Measurements from ENCODE around the gene TRMT1L. TPM values are rescaled to one million over a fixed set of nuclear protein-coding genes. Genes with fewer than 3 reads are reported as not detected.

TRMT1L gene
- total RNA-seq, 6 donors from 2014 or later, result 7.3 to 42.2 (median 13.6) TPM

DNA sequence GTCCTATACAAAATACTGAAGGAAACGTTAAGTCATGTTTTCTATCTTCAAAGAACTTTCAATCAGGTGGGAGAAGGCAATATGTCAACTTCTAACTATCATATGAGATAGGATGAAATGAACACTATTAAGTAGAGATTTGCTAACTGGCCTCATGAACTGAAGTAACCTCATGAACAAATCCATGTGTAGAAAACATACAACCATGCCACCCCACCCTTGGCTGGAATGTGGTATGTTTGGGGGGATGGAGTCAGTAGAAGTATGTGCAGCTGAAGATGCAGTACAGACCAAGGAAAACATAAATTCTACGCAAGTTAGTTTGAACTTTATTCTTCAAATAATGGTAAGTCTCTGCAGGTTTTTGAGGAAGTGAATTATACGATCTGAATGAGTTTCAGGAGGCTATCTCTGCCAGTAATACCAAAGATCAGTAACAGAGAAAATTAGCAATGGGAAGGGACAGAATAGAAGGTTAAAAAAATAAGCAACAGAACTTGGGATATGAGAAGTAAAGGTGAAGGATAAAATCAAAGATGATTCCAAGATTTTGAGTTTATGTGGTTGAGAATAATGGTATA lies 4.5 kb downstream of the TRMT1L start:
- WGBS, 2 donors, result 65 to 76% methylated on average over 3 of the region's 3 CpGs
- Histone ChIP-seq H3K27ac (no peak overlapping the region), H3K36me3 (peaks cover 0 to 34% (median 10%) of the 10 kb centered on the region in 4 donors), H3K27me3 (no peaks in the 10 kb centered on the region), H3K4me1 (peaks cover 14 to 30% (median 20%) of the 10 kb centered on the region in 4 donors), H3K4me3 (no peak overlapping the region), H3K9me3 (no peaks in the 10 kb centered on the region)
- ATAC-seq (ENCODE audit: low FRiP score in 2 of 2) (no peak), DNase-seq (no peak)
- TF ChIP-seq POLR2AphosphoS5 (IDR thresholded peaks at IDR 0.05) (no peak), POLR2A (IDR thresholded peaks at IDR 0.05) (no peak), EP300 (IDR thresholded peaks at IDR 0.05) (no peak)
- TF ChIP-seq, protein P1, sequence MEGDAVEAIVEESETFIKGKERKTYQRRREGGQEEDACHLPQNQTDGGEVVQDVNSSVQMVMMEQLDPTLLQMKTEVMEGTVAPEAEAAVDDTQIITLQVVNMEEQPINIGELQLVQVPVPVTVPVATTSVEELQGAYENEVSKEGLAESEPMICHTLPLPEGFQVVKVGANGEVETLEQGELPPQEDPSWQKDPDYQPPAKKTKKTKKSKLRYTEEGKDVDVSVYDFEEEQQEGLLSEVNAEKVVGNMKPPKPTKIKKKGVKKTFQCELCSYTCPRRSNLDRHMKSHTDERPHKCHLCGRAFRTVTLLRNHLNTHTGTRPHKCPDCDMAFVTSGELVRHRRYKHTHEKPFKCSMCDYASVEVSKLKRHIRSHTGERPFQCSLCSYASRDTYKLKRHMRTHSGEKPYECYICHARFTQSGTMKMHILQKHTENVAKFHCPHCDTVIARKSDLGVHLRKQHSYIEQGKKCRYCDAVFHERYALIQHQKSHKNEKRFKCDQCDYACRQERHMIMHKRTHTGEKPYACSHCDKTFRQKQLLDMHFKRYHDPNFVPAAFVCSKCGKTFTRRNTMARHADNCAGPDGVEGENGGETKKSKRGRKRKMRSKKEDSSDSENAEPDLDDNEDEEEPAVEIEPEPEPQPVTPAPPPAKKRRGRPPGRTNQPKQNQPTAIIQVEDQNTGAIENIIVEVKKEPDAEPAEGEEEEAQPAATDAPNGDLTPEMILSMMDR (IDR thresholded peaks at IDR 0.05), result no peak

DNA sequence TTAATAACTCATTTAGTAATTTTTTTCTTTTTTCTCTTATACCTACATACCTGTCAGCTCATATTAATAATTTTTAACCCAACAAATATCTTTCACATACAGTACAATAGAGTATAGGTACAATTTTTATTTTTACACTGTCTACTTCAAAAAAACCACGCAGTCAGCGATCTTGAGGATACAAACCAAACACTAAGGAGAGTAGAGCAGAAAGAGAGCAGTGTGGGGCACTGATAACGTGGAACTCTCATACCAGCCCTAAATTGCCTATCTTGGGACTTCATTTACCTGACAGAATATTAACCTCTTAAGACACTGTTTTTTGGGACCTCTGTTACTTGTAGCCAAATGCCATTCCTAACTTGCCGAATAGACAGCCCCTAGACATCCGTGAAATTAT lies 5.5 kb downstream of the TRMT1L start:
- no peak for ATAC-seq (ENCODE audit: low FRiP score in 2 of 2)

DNA sequence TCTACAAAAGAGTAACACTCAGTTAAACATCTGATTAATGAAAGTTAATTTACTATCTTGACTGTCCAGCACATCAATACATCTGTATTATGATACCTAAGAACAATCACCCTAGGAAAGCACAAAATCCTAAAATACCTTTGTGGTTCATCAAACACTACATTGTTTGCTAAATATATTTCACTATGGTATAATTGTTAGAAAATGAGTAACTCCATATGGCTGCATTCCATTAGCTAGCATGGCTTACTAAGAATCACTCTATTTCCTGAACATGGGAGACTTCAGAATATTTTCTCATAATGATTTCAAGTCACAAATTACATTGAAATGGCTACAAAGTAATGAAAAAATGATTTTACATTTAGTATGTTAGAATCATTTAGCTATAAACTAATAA lies 12.5 kb downstream of the TRMT1L start:
- ATAC-seq (ENCODE audit: low FRiP score in 2 of 2), result no peak

More for the DNA sequence above, 5.5 kb downstream of the TRMT1L start:
- 89 to 90% methylated on average over 5 of the region's 5 CpGs for WGBS, 2 donors
- DNase-seq, result no peak
- Histone ChIP-seq H3K4me1 (peaks cover 14 to 30% (median 20%) of the 10 kb centered on the region in 4 donors), H3K4me3 (no peak overlapping the region), H3K36me3 (peaks cover 0 to 45% (median 10%) of the 10 kb centered on the region in 4 donors), H3K27me3 (no peaks in the 10 kb centered on the region), H3K9me3 (no peaks in the 10 kb centered on the region), H3K27ac (no peak overlapping the region)
- no peak for TF ChIP-seq POLR2A (IDR thresholded peaks at IDR 0.05)
- no peak for TF ChIP-seq EP300 (IDR thresholded peaks at IDR 0.05)
- TF ChIP-seq, protein P1 (IDR thresholded peaks at IDR 0.05), result no peak
- no peak for TF ChIP-seq POLR2AphosphoS5 (IDR thresholded peaks at IDR 0.05)

DNA sequence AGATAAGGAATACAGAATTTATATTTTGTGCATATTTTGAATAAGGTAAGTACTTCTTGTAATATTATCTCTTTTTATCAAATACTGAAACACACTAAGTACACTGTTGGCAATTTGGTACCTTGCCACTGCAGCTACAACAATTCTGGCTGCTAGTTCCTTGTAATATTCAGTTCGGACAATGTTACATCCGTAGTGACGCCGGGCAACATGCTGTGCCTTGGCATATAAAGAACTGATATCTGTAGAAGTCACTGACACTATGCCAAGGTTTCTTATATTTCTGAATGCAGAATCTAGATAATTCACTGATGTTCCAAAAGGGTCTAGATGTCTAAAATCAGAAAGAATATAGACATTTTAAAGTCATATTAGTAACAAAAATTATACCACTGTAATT lies 17.5 kb downstream of the TRMT1L start:
- Histone ChIP-seq H3K27ac (no peak overlapping the region), H3K9me3 (no peaks in the 10 kb centered on the region), H3K4me3 (no peak overlapping the region), H3K36me3 (peaks cover 0 to 61% (median 10%) of the 10 kb centered on the region in 4 donors), H3K27me3 (no peaks in the 10 kb centered on the region), H3K4me1 (no peaks in the 10 kb centered on the region)
- TF ChIP-seq EP300 (IDR thresholded peaks at IDR 0.05), result no peak
- TF ChIP-seq, protein P1 (IDR thresholded peaks at IDR 0.05), result no peak
- no peak for TF ChIP-seq POLR2A (IDR thresholded peaks at IDR 0.05)
- TF ChIP-seq POLR2AphosphoS5 (IDR thresholded peaks at IDR 0.05), result no peak
- ATAC-seq (ENCODE audit: low FRiP score in 2 of 2), result no peak
- WGBS, 2 donors, result 94 to 96% methylated on average over 4 of the region's 4 CpGs
- DNase-seq, result no peak

More for the DNA sequence above, 12.5 kb downstream of the TRMT1L start:
- no peak for DNase-seq
- H3K4me3 ChIP-seq, result no peak overlapping the region
- peaks cover 2 to 75% (median 17%) of the 10 kb centered on the region in 4 donors for H3K36me3 ChIP-seq
- H3K4me1 ChIP-seq, result no peaks in the 10 kb centered on the region
- no peaks in the 10 kb centered on the region for H3K27me3 ChIP-seq
- H3K9me3 ChIP-seq, result no peaks in the 10 kb centered on the region
- no peak overlapping the region for H3K27ac ChIP-seq
- TF ChIP-seq POLR2A (IDR thresholded peaks at IDR 0.05) (no peak), EP300 (IDR thresholded peaks at IDR 0.05) (no peak), POLR2AphosphoS5 (IDR thresholded peaks at IDR 0.05) (no peak)
- TF ChIP-seq, protein P1 (IDR thresholded peaks at IDR 0.05), result no peak
